A673 (cell line): ENCODE results near the gene EXOC6. TPM values are rescaled to one million over a fixed set of nuclear protein-coding genes. Genes with fewer than 3 reads are reported as not detected.

Experiments
- BruUV-seq: library from RNA; stranded (reverse); fragments of 400-500 nt; replicated peaks from 2 replicates; lab custom pipeline; 2021; lab: Mats Ljungman, UMichigan
- CTCF ChIA-PET: fragments of 300-600 bp; sonication (Branson Sonifier 250); formaldehyde crosslinking; loops from one replicate; lab custom pipeline; 2022; ENCODE audit warnings: antibody characterized with exemption; lab: Charles Lee
- POLR2A ChIA-PET: fragments of 300-600 bp; sonication (Branson Sonifier 250); formaldehyde crosslinking; loops from one replicate; lab custom pipeline; 2022; ENCODE audit warnings: antibody characterized with exemption; ENCODE audit not compliant: low non-redundant PET; lab: Charles Lee
- DNase-seq: peaks from one replicate; pipeline ENCODE4 v3.0.0-alpha.2; 2015; ENCODE audit warnings: low spot score
- H3K27ac ChIP-seq: fragments of 200-600 bp; sonication (generic); 2 replicates; pipeline ENCODE4 v1.5.1; 2016; ENCODE audit warnings: mixed run types, low read depth, mild to moderate bottlenecking, mixed read lengths, antibody characterized with exemption, low read length; ENCODE audit not compliant: poor library complexity, severe bottlenecking
- H3K27me3 ChIP-seq: fragments of 200-600 bp; sonication (generic); replicated peaks from 2 replicates; pipeline ENCODE4 v1.6.1; 2017; ENCODE audit warnings: mixed run types, low read depth, mild to moderate bottlenecking, mixed read lengths, antibody characterized with exemption, low read length; ENCODE audit not compliant: insufficient read depth, poor library complexity
- H3K36me3 ChIP-seq: fragments of 200-600 bp; sonication (generic); 2 replicates; pipeline ENCODE4 v1.6.1; 2016; ENCODE audit warnings: mixed run types, mild to moderate bottlenecking, mixed read lengths, antibody characterized with exemption, low read length; ENCODE audit not compliant: insufficient read depth, poor library complexity, severe bottlenecking
- H3K4me1 ChIP-seq: fragments of 200-600 bp; sonication (generic); 2 replicates; pipeline ENCODE4 v1.6.1; 2017; ENCODE audit warnings: mixed run types, mild to moderate bottlenecking, mixed read lengths, antibody characterized with exemption, low read length; ENCODE audit not compliant: insufficient read depth, poor library complexity, severe bottlenecking
- H3K4me3 ChIP-seq: fragments of 200-600 bp; sonication (generic); 2 replicates; pipeline ENCODE4 v1.5.1; 2016; ENCODE audit warnings: low read depth, mixed run types, mild to moderate bottlenecking, mixed read lengths, low read length; ENCODE audit not compliant: poor library complexity, severe bottlenecking
- H3K9me3 ChIP-seq: fragments of 200-600 bp; sonication (generic); 2 replicates; pipeline ENCODE4 v1.6.1; 2016; ENCODE audit warnings: mixed run types, low read depth, mild to moderate bottlenecking, mixed read lengths, antibody characterized with exemption, low read length; ENCODE audit not compliant: poor library complexity, severe bottlenecking
- EZH2 ChIP-seq: fragments of 200-600 bp; sonication (generic); IDR thresholded peaks from 2 replicates; pipeline ENCODE4 v1.6.1; 2017; ENCODE audit warnings: borderline replicate concordance, low read depth, mild to moderate bottlenecking, mixed read lengths, antibody characterized with exemption, low read length; ENCODE audit not compliant: poor library complexity, severe bottlenecking
- intact Hi-C: fragments of 100-400 bp; cut with micrococcal nuclease; formaldehyde crosslinking; loops from one replicate; pipeline ENCODE4 v1.10.0; 2022; ENCODE audit not compliant: unreplicated experiment
- total RNA-seq: library from RNA; stranded (reverse); gene quantifications from 2 replicates; pipeline ENCODE4 v1.2.3, GENCODE V29; 2021
- TF ChIP-seq, protein P1 (sequence below): fragments of 300-800, 200-600 bp; sonication (generic); conservative IDR thresholded peaks from 2 replicates; pipeline ENCODE4 v1.5.1; 2017; ENCODE audit warnings: low read depth, mild to moderate bottlenecking, antibody characterized with exemption, low read length, moderate library complexity, mixed read lengths

The EXOC6 gene
- total RNA-seq, 1 experiment from 2014 or later, result 35.0 TPM

- H3K27me3 ChIP-seq, result no peaks in the 10 kb centered on the region
- H3K4me3 ChIP-seq, result no peak overlapping the region
- no TSS peak for BruUV-seq
- peaks cover 17% of the 10 kb centered on the region for H3K4me1 ChIP-seq
- H3K9me3 ChIP-seq, result no peaks in the 10 kb centered on the region
- ChIA-PET CTCF (no interaction called here), POLR2A (no interaction called here)
- intact Hi-C loops, result no loop called here
- H3K27ac ChIP-seq, result no peak overlapping the region
- TF ChIP-seq, protein P1, sequence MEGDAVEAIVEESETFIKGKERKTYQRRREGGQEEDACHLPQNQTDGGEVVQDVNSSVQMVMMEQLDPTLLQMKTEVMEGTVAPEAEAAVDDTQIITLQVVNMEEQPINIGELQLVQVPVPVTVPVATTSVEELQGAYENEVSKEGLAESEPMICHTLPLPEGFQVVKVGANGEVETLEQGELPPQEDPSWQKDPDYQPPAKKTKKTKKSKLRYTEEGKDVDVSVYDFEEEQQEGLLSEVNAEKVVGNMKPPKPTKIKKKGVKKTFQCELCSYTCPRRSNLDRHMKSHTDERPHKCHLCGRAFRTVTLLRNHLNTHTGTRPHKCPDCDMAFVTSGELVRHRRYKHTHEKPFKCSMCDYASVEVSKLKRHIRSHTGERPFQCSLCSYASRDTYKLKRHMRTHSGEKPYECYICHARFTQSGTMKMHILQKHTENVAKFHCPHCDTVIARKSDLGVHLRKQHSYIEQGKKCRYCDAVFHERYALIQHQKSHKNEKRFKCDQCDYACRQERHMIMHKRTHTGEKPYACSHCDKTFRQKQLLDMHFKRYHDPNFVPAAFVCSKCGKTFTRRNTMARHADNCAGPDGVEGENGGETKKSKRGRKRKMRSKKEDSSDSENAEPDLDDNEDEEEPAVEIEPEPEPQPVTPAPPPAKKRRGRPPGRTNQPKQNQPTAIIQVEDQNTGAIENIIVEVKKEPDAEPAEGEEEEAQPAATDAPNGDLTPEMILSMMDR, result no peak
- TF ChIP-seq EZH2, result no peak
- DNase-seq, result peak; percentile 7
- H3K36me3 ChIP-seq, result no peaks in the 10 kb centered on the region
Observed at GRCh38 chr10:92990615-92991014, 142.3 kb downstream of the EXOC6 start.

DNA sequence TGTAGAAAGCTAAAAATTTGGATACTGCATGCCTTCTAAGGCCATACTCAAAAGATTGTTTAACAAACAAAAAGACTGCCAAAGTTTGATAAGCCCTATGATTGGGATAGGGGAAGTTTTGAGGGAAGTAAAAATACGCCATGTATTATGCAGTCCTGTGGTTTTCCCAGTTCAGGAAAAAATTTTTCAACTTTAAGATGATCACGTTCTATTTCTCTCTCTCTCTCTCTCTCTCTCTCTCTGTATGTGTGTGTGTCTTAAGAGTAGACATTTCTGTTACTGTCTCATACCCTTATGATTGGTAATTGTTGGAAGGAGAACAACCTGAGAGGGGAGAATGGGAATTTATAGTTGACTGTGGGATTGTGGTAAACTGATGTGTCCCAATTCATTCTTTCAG is 143.2 kb downstream of the EXOC6 start:
- no peak overlapping the region for H3K27ac ChIP-seq
- H3K36me3 ChIP-seq, result no peaks in the 10 kb centered on the region
- H3K9me3 ChIP-seq, result no peaks in the 10 kb centered on the region
- H3K4me1 ChIP-seq, result peaks cover 17% of the 10 kb centered on the region
- no peaks in the 10 kb centered on the region for H3K27me3 ChIP-seq
- H3K4me3 ChIP-seq, result no peak overlapping the region
- BruUV-seq, result no TSS peak
- TF ChIP-seq, protein P1, result no peak
- no peak for TF ChIP-seq EZH2
- DNase-seq, result no peak
- intact Hi-C loops, result no loop called here
- ChIA-PET CTCF (no interaction called here), POLR2A (no interaction called here)

DNA sequence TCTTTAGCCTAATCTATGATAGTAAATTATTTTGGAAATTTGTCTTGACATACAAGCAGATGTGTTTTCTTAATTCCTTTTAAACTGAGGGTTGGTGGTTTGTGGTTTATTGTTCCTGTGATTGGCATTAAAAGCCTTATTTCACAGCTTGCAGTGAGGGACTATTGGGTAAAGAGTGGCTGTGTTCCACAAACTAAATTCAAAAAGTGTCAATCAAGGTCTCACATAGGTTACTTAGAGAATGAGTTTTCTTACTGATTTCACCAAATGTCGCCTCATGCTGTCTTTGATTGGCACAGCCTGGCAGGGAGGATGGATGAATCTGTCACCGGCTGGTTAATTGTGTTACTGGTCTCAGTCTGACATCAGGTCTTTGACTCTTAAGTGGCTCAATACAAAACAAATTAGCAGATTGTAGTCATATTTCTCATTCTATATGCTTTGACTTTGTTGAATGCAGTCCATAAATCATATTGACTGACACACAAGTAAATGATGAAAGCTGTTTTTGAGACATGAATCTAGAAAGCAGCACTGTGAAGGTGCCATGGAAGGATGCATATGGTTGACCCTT is 145.5 kb downstream of the EXOC6 start:
- H3K27ac ChIP-seq, result no peak overlapping the region
- intact Hi-C loops, result no loop called here
- H3K9me3 ChIP-seq, result no peaks in the 10 kb centered on the region
- no peaks in the 10 kb centered on the region for H3K27me3 ChIP-seq
- H3K4me1 ChIP-seq, result peaks cover 17% of the 10 kb centered on the region
- H3K36me3 ChIP-seq, result no peaks in the 10 kb centered on the region
- H3K4me3 ChIP-seq, result no peak overlapping the region
- BruUV-seq, result no TSS peak
- TF ChIP-seq, protein P1, result no peak
- no peak for TF ChIP-seq EZH2
- CTCF ChIA-PET, result interaction anchor here (0.5 kb wide), 1 partner anchor 314 kb away, joined by 11 read pairs; no protein-coding TSS in a partner anchor
- POLR2A ChIA-PET, result no interaction called here
- DNase-seq, result peak; percentile 59
